H1 (cell line): ENCODE measurements around the gene PIK3C2G. TPM values are rescaled to one million over a fixed set of nuclear protein-coding genes. Genes with fewer than 3 reads are reported as not detected.

Experiments used
- SRF ChIP-seq: IDR thresholded peaks from 2 replicates; pipeline ENCODE4 v1.6.1; 2011; ENCODE audit warnings: mild to moderate bottlenecking, low read depth, low read length, moderate library complexity
- polyA plus RNA-seq, 7 experiments: library from polyadenylated mRNA; depleted of rRNA in 3 of 7; stranded (reverse) in 5 of 7; unstranded in 2 of 7; fragments of >200 nt in 5 of 7; fragments of 200-250 nt in 2 of 7; gene quantifications; 1 replicate in 5 of 7; 2 replicates in 1 of 7; 4 replicates in 1 of 7; pipeline versions ENCODE4 v1.2.1 to v1.2.3, GENCODE V29; 2011 to 2013; ENCODE audit warnings: missing spikeins in 2 of 7, mixed read lengths in 2 of 7
- total RNA-seq: library from RNA; stranded (reverse); fragmentation: NEBNext Ultra II Directional; extraction: Animal tissue kit (Norgen Biotek cat#: 25700); gene quantifications from 2 replicates; pipeline ENCODE4 v1.2.1, GENCODE V29; 2021

The PIK3C2G gene
- total and polyA plus RNA-seq, 2 of the 8 experiments (the other 6 are each of a cell fraction or from before 2014, with no cell fraction given) = not detected

DNA sequence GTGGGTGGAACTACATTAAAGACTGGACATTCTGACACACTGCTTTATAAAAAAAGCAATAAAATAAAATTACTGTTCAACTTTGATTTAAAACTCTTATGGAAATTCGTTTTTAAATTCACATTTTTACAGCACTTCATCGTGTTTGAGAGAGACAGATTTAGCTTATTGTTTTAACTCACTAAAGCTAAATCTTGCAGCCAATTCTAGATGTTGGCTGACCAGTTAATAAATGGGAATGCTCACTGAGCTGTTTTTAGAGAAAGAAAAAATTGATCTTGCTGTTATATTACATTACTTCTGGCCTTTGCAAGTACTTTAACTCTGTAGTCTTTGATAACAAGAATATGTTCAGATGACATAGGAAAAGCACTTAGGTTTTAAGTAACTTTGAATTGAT lies 319.4 kb downstream of the PIK3C2G start (continued):
- TF ChIP-seq SRF = no peak
